HG03571 (cell line): Measurements from ENCODE around the gene AMFR.

Experiments
- ATAC-seq: cut with Tn5 transposase; IDR thresholded peaks from one replicate; pipeline ENCODE4 v1.9.1; 2021; ENCODE audit not compliant: unreplicated experiment

The AMFR gene

DNA sequence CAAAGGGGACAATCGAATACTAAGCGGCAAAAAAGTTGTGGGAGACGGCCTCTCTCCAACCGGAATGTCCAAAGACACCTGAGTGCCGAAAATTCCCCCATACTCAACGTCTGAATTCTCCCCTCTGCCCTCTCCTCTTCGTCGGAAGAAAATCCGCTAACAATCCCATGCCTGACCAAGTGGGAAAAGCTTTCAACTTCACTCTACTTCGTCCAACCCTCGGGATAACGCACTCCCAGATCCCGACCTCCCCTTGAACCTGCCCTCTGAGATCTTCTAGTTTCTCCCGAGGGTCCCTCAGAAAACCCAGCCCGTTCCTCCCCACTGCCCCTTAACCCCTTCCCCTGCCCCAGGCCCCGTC lies 961 bp downstream of the AMFR start:
- ATAC-seq = no peak

GRCh38 chr16:56423584-56424403 lies 1.6 kb downstream of the AMFR start:
- peak; percentile 25 for ATAC-seq

- ATAC-seq = no peak
Measured at GRCh38 chr16:56422896-56423441, 2.4 kb downstream of the AMFR start.

GRCh38 chr16:56421976-56422669 lies 3.2 kb downstream of the AMFR start:
- no peak for ATAC-seq

- ATAC-seq = no peak
Measured at GRCh38 chr16:56421313-56421712, 4.0 kb downstream of the AMFR start.

GRCh38 chr16:56420613-56421012 lies 4.7 kb downstream of the AMFR start:
- no peak for ATAC-seq

DNA sequence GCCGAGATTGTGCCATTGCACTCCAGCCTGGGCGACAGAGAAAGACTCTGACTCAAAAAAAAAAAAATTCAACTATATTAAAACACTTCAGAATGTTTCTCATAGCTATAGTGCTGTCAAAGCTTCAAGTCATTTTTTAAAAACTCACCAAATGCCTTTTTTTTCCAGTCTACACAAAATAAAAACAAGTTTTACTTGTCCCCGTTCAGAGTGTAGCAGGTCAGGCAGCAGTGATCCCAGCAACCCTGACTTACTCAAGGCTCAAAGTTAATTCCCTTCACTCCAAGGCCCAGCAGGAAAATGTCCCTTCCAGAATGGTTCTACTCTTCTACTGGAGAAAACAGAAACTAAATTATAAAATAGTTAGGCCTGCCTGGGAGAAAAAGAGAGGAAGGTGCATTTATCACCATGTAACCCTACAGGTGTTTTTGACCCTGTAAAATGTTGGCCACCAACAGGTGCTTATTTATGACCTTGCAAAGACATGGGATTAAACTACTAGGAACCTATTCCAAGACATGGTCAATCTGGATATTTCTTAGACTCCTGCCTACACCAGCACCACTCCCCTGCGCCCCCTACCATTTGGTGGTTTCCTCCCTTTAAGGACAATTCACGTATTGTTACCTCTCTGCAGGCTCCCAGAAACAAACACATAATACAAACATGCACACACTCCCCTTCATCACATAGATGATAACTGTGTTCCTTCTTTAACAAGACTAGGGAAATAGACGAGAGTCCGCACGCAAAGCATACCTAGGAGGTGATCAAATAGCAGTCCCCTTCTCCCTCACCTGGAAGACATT lies 5.4 kb downstream of the AMFR start:
- no peak for ATAC-seq

- ATAC-seq = no peak
Measured at GRCh38 chr16:56417138-56417537, 8.2 kb downstream of the AMFR start.

DNA sequence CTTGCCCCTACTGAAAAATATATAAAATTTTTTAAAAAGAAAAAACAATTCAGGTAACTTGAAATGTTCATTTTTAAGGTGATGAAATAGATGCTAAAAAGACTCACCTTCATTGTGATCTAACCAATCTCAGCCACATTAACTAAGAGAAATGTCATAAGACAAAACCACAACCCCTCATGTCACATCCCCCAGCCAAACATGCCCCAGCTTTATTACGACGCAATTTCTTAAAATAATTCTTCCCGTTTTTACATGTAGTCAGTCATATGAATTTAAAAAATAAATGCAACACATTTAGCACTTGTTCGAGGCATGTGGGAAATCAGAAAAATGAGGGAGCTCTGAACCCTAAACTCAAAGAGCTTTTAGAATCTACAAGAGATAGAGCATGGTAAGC lies 9.5 kb downstream of the AMFR start:
- ATAC-seq = no peak

DNA sequence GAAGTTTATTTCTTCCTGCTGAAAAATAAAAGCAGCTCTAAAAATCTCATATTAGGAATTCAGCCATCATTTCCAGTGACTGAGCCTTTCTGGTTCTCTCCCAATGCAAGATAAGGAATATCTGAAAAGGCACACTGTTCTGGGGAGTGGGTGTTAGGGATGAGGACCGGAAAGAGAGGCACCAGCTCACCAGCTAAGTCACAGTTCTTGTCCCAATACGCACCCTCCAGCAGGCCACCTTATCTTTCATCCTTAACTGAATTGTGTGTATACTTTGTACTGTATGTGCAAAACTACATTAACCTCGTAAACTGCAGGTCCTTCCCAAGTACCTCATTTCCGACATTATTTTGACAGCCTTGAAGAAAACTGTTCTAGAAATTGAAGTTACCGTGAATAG lies 11.0 kb downstream of the AMFR start:
- ATAC-seq = no peak

DNA sequence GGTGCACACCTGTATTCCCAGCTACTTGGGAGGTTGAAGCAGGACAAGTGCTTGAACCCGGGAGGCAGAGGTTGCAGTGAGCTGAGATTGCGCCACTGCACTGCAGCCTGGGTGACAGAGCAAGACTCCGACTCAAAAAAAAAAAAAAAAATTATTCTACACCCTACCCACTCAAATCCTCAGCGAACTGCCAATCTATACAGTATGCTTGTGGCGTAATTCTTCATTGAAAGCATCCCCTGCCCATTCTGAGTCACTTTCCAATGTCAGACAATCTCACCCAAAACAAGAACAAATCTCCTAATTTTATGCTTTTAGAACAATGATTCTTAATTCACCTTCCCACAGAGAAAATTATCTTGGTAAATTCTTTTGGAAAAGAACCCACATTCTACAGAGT lies 12.0 kb downstream of the AMFR start:
- ATAC-seq = no peak

GRCh38 chr16:56411624-56412023 lies 13.7 kb downstream of the AMFR start:
- no peak for ATAC-seq

DNA sequence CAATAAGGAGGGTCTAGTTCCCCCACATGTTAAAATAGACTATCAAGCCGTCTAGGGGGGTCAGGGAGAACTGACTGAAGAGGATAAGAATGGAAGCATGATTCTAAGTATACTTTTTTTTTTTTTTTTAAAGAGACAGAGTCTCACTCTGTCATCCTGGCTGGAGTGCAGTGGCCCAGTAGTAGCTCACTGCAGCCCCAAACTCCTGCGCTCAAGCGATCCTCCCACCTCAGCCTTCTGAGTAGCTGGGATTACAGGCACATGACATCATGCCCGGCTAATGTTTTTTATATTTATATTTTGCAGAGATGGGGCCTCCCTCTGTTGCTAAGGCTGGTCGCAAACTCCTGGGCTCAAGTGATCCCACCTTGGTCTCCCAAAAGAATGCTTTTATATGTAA lies 14.2 kb downstream of the AMFR start:
- no peak for ATAC-seq

DNA sequence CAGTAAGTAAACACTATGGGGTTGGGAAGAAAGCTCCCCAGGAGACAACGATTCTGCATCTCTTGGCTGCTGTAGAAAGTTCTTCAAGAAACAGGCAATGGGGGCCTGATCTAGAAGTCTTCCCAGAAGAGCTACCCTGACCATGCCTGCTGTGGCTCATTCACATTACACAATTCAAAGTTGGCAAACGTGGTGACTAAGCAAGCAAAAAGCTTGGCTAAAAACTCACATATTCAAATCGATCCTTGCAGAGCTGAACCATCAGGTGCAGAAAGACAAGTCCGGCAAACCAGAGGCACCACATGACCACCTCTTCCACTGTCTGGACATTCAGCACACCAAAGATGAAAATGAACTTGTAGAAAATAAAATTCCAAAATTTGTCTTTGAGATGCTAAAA lies 16.1 kb downstream of the AMFR start:
- ATAC-seq = no peak

GRCh38 chr16:56408379-56409098 lies 16.8 kb downstream of the AMFR start:
- no peak for ATAC-seq

- ATAC-seq = no peak
Measured at GRCh38 chr16:56405977-56406672, 19.2 kb downstream of the AMFR start.

GRCh38 chr16:56401482-56401881 lies 23.9 kb downstream of the AMFR start:
- ATAC-seq = no peak

- ATAC-seq = no peak
Measured at GRCh38 chr16:56400458-56400857, 24.9 kb downstream of the AMFR start.

GRCh38 chr16:56399486-56399885 lies 25.9 kb downstream of the AMFR start:
- ATAC-seq = no peak

DNA sequence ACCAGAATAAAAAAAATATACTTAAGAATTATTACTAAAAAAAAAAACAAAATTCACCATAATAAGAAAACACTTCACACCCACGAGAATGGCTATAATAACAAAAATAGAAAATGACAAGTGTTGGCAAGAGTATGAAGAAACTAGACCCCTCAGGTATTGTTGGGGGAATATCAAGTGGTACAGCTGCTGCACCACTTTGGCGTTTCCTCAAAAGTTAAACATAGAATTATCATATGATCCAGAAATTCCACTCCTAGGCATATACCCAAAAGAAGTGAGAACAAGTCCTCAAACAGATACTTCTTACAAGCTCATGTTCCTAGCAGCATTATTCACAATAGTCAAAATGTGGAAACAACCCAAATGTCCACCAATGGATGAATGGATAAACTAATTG lies 26.3 kb downstream of the AMFR start:
- ATAC-seq = no peak
